ENCODE results near the gene RNF19B. TPM values are rescaled to one million over a fixed set of nuclear protein-coding genes. Genes with fewer than 3 reads are reported as not detected.

Gene RNF19B
- total RNA-seq, 2 experiments from 2014 or later, result 21.6 to 22.4 TPM

DNA sequence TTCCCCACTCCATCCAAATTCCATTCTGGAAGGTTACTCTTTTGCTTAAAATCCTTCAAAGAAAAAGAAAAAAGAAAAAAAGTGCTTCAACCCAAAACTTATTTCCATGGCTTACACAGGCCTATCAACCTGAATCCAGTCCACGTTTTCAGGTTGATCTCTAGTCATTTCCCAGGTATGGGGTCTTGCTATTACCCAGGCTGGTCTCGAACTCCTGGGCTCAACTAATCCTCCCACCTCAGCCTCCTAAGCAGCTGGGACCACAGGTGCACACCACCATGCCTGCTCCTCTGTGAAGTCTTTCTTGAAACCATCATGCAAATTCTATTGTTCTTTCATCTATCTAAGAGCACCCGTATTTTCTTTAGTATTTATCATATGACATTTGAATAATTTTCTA is 7.6 kb downstream of the RNF19B start:
- ATAC-seq (ENCODE audit: low read depth), result no peak
- no peak overlapping the region for H3K4me3 Mint-ChIP-seq
- peaks cover 26% of the 10 kb centered on the region for H3K4me1 Mint-ChIP-seq
- no peak for DNase-seq
- peaks cover 21% of the 10 kb centered on the region for H3K36me3 Mint-ChIP-seq
- no peaks in the 10 kb centered on the region for H3K9me3 Mint-ChIP-seq
- H3K27me3 Mint-ChIP-seq, result no peaks in the 10 kb centered on the region
- H3K27ac Mint-ChIP-seq, result no peak overlapping the region
- POLR2A ChIA-PET, result no interaction called here

GRCh38 chr1:32954168-32954567 is 10.4 kb downstream of the RNF19B start:
- peaks cover 23% of the 10 kb centered on the region for H3K36me3 Mint-ChIP-seq
- no peak overlapping the region for H3K4me3 Mint-ChIP-seq
- peaks cover 21% of the 10 kb centered on the region for H3K4me1 Mint-ChIP-seq
- no peaks in the 10 kb centered on the region for H3K9me3 Mint-ChIP-seq
- no peaks in the 10 kb centered on the region for H3K27me3 Mint-ChIP-seq
- POLR2A ChIA-PET, result interaction anchor here (0.7 to 1.1 kb wide), 2 partner anchors 11 to 188 kb away, joined by 4 read pairs; no protein-coding TSS in a partner anchor
- no peak for ATAC-seq (ENCODE audit: low read depth)
- DNase-seq, result no peak
- no peak overlapping the region for H3K27ac Mint-ChIP-seq

DNA sequence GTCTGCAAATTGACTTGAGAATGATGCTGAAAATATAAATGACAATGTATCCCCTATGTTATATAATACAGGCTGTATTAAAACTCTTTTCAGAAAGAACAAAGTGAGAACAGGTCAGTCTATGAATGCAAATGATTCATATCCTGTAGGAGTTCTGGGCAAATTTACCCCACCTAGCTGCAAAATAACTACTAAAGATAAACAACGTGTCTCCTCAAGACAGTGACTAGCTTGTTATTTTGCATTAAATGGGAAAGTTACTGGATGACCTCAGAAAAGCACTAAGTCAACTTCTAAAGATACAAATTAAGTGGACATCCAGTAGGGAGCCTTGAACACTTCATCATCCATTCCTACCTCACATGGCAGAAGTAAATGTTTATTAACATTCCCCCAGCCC is 11.1 kb downstream of the RNF19B start:
- Mint-ChIP-seq H3K9me3 (no peaks in the 10 kb centered on the region), H3K36me3 (peaks cover 21% of the 10 kb centered on the region), H3K4me1 (peaks cover 16% of the 10 kb centered on the region), H3K27me3 (no peaks in the 10 kb centered on the region), H3K27ac (no peak overlapping the region), H3K4me3 (no peak overlapping the region)
- POLR2A ChIA-PET, result interaction anchor here (0.7 to 0.9 kb wide), 3 partner anchors 11 to 189 kb away, joined by 3 to 7 read pairs (median 4); no protein-coding TSS in a partner anchor
- no peak for DNase-seq
- no peak for ATAC-seq (ENCODE audit: low read depth)

- Mint-ChIP-seq H3K27ac (no peak overlapping the region), H3K4me3 (no peak overlapping the region), H3K4me1 (peaks cover 8% of the 10 kb centered on the region), H3K27me3 (no peaks in the 10 kb centered on the region), H3K36me3 (peaks cover 19% of the 10 kb centered on the region), H3K9me3 (no peaks in the 10 kb centered on the region)
- ATAC-seq (ENCODE audit: low read depth) (no peak), DNase-seq (no peak)
- POLR2A ChIA-PET, result no interaction called here
Observed at GRCh38 chr1:32949519-32949918, 15.1 kb downstream of the RNF19B start.

DNA sequence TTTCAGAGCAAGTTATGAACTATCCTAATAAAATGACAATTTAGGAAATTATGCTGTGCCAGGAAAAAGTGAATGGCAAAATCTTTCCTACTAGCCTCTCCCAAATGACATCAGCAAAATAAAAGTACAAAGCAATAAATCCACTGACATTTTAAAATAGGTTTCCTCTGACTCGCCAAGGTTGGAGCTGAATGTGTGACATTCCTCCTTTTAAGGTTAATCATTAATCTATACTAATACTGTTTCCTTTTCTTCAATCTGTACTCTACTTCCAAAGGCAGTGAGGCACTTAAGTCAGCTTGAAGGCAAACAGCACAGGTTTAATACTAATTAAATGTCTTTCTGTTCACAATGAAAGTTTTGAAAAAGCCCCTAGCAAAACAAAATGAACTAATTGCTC is 15.7 kb downstream of the RNF19B start:
- no peak for ATAC-seq (ENCODE audit: low read depth)
- POLR2A ChIA-PET, result no interaction called here
- Mint-ChIP-seq H3K27ac (no peak overlapping the region), H3K4me1 (peaks cover 8% of the 10 kb centered on the region), H3K4me3 (no peak overlapping the region), H3K9me3 (no peaks in the 10 kb centered on the region), H3K36me3 (peaks cover 25% of the 10 kb centered on the region), H3K27me3 (no peaks in the 10 kb centered on the region)
- DNase-seq, result no peak

DNA sequence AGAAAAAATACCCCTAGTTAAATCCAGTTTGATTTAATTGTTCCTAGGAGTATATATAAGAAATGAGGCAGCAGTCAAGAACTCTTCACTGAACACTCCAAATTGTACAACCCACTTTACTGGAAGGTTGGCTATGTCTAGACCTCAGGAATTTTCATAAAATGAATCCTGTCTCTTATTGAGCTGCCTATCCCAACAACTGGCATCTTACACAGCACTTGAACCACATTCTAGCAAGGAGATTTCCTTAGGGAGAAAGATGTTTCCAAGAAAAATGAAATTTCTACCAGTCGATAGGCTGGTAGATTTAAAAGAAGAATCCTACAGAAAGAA is 16.3 kb downstream of the RNF19B start:
- Mint-ChIP-seq H3K9me3 (no peaks in the 10 kb centered on the region), H3K4me1 (peaks cover 5% of the 10 kb centered on the region), H3K27ac (no peak overlapping the region), H3K27me3 (no peaks in the 10 kb centered on the region), H3K36me3 (peaks cover 28% of the 10 kb centered on the region), H3K4me3 (no peak overlapping the region)
- DNase-seq, result no peak
- no peak for ATAC-seq (ENCODE audit: low read depth)
- POLR2A ChIA-PET, result no interaction called here

- ATAC-seq (ENCODE audit: low read depth) (no peak), DNase-seq (no peak)
- Mint-ChIP-seq H3K27ac (no peak overlapping the region), H3K4me3 (no peak overlapping the region), H3K36me3 (peaks cover 29% of the 10 kb centered on the region), H3K4me1 (peaks cover 4% of the 10 kb centered on the region), H3K9me3 (no peaks in the 10 kb centered on the region), H3K27me3 (no peaks in the 10 kb centered on the region)
- POLR2A ChIA-PET, result interaction anchor here (0.7 kb wide), 1 partner anchor 1013 kb away, joined by 5 read pairs; no protein-coding TSS in a partner anchor
Observed at GRCh38 chr1:32947669-32948389, 16.8 kb downstream of the RNF19B start.

- Mint-ChIP-seq H3K4me3 (no peak overlapping the region), H3K27me3 (no peaks in the 10 kb centered on the region), H3K9me3 (no peaks in the 10 kb centered on the region), H3K27ac (no peak overlapping the region), H3K36me3 (peaks cover 34% of the 10 kb centered on the region), H3K4me1 (peaks cover 4% of the 10 kb centered on the region)
- no peak for DNase-seq
- POLR2A ChIA-PET, result interaction anchor here (0.6 to 1.0 kb wide), 2 partner anchors 114 to 134 kb away, joined by 3 read pairs; partner anchors contain the start of gene AZIN2
- no peak for ATAC-seq (ENCODE audit: low read depth)
Observed at GRCh38 chr1:32946413-32946812, 18.2 kb downstream of the RNF19B start.

- Mint-ChIP-seq H3K27ac (no peak overlapping the region), H3K4me1 (peaks cover 18% of the 10 kb centered on the region), H3K4me3 (no peak overlapping the region), H3K36me3 (peaks cover 44% of the 10 kb centered on the region), H3K27me3 (no peaks in the 10 kb centered on the region), H3K9me3 (no peaks in the 10 kb centered on the region)
- POLR2A ChIA-PET, result interaction anchor here (1.8 kb wide), 1 partner anchor 21 kb away, joined by 4 read pairs; the partner anchor contains the start of gene RNF19B
- ATAC-seq (ENCODE audit: low read depth) (no peak), DNase-seq (no peak)
Observed at GRCh38 chr1:32944180-32944579, 20.4 kb downstream of the RNF19B start.

DNA sequence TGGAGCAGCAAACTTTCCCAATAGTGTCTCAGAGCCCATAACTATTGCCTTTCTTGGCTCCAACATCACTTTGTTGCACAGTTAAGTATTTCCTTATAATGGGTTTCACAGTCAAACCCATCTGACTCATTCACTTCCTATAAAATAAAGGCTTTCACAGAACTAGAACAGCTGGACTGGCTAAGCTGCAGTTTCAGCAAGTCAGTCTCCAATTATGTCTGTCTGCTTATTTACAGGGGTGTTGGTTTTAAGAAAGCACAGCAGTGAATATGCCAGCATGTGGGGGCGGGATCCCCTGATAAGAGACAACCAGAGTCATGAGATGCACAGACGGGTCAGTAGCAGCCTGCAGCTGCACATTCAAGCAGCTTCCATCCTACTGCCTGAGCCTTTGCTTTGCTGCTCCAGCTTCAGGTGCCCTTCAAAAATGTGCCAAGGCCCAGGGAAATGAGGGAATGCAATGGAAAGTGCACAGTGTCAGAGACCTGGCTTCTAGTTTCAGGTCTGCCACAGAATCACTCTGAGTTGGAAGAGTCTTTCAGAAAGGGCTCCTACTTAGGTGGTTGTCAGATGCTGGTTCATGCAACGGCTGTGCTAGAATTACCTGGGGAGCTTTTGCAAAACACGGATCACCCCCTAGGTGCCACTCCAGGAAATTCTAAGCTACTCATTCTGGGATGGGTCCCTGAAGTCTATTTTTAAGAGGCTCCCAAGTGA is 24.8 kb downstream of the RNF19B start:
- POLR2A ChIA-PET, result no interaction called here
- Mint-ChIP-seq H3K4me3 (no peak overlapping the region), H3K27ac (peak overlapping the region; percentile 5), H3K4me1 (peaks cover 31% of the 10 kb centered on the region), H3K36me3 (peaks cover 52% of the 10 kb centered on the region), H3K27me3 (no peaks in the 10 kb centered on the region), H3K9me3 (no peaks in the 10 kb centered on the region)
- no peak for DNase-seq
- peak; percentile 39 for ATAC-seq (ENCODE audit: low read depth)

DNA sequence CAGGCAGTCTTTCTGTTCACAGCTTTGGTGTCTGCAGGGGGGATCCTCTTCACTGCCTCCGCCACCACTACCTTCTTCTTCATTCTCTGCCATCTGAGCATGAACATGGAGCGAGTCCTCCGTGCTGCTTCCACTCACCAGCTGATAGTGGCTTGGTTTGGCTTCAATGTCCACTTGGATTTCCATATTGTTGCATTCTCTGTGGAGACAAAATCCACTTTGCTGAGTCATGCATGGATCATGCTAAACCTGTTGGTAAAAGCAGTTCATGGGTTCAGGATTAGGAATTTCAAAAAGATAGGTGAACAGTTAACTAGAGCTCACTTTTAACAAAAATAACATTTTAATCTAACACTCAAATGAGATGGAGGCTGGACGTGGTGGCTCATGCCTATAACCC is 27.5 kb downstream of the RNF19B start:
- POLR2A ChIA-PET, result no interaction called here
- peaks cover 34% of the 10 kb centered on the region for H3K4me1 Mint-ChIP-seq
- H3K36me3 Mint-ChIP-seq, result peaks cover 30% of the 10 kb centered on the region

GRCh38 chr1:32934535-32934934 is 30.1 kb downstream of the RNF19B start:
- Mint-ChIP-seq H3K9me3 (no peaks in the 10 kb centered on the region), H3K27ac (no peak overlapping the region), H3K36me3 (peaks cover 21% of the 10 kb centered on the region), H3K4me3 (no peak overlapping the region), H3K27me3 (peaks cover 8% of the 10 kb centered on the region), H3K4me1 (peaks cover 22% of the 10 kb centered on the region)
- no peak for ATAC-seq (ENCODE audit: low read depth)
- POLR2A ChIA-PET, result no interaction called here
- DNase-seq, result no peak

More for the DNA sequence above, 27.5 kb downstream of the RNF19B start:
- no peak for ATAC-seq (ENCODE audit: low read depth)
- H3K27ac Mint-ChIP-seq, result peak overlapping the region; percentile 36
- no peaks in the 10 kb centered on the region for H3K9me3 Mint-ChIP-seq
- no peaks in the 10 kb centered on the region for H3K27me3 Mint-ChIP-seq
- H3K4me3 Mint-ChIP-seq, result no peak overlapping the region
- DNase-seq, result no peak

DNA sequence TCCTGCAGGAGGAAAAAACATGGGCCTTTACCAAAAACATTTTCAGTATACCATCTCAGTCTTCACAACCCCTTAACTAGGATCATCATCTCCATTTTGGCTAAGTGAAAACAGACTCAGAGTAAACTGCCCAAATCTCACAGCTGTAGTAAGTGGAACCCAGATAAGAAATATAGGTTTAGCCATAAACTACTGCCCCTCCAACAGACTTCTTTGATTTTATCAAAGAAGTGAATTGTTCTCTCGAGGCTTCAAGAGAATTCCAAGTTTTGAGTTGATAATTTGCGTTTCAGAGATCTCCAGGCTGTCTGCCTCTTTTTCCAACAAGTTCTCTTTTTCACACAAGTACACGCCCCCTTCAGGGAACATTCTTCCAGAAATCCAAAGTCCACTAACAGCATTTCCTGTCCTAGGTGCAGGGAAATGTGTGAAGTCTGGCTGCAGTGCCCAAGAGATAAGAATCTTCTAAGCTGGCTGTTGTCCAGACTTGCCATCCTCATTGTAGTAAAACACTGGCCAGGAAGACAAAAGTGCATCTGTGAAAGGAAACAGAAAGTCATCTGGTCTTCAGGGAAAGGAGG is 30.8 kb downstream of the RNF19B start:
- H3K27ac Mint-ChIP-seq, result no peak overlapping the region
- no peaks in the 10 kb centered on the region for H3K9me3 Mint-ChIP-seq
- no peak for DNase-seq
- no peak overlapping the region for H3K4me3 Mint-ChIP-seq
- POLR2A ChIA-PET, result interaction anchor here (1.0 kb wide), 1 partner anchor 121 kb away, joined by 3 read pairs; no protein-coding TSS in a partner anchor
- peaks cover 17% of the 10 kb centered on the region for H3K4me1 Mint-ChIP-seq
- ATAC-seq (ENCODE audit: low read depth), result no peak
- H3K36me3 Mint-ChIP-seq, result peaks cover 18% of the 10 kb centered on the region
- H3K27me3 Mint-ChIP-seq, result peaks cover 8% of the 10 kb centered on the region
